ENCODE measurements around the gene ADAMTSL4.
"Not testable (repeated sequence)": the region's sequence is repeated elsewhere in the genome, so short reads cannot be mapped to it uniquely, and the experiment has no call there.

The ADAMTSL4 gene

DNA sequence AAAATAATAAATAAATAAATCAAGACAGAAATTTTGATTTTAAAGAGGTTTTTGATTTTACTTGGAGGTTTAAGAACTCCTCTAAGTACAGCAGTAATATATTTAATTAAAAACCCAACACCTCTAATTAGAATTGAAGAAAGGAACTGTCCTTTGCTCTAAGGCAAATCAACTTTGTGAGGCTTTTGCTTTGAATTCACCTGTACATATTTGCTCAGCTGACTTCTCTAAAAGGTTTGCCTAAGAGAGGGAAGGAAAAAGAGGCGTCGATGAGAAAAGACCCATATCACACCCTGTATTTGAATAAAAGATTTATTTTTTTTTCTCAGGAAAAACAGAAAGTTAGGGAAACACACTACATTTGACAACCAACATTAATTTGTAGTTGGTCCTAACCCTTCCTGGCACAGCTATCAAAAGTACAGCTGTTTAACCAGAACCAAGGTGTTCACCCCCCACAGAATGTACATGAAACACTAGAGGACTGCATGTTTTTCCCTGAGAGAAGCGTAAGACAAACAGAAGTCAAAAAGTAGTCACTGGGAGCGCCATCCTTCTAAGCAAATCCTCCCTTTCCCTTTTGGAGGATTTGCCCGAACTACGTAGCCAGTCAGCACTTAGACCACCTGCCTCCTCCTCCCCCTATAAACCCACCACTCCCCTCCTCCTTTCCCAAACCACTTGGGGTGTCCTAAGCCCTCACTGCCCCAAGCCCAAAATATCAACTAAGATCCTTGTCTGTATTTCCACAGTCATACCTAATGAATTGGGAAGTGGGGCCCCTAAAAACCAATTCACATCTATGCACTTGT is 25.3 kb downstream of the ADAMTSL4 start:
- Mint-ChIP-seq H3K4me1 (peaks cover 54% of the 10 kb centered on the region), H3K36me3 (peaks cover 90% of the 10 kb centered on the region), H3K4me3 (peak overlapping the region; percentile 96), H3K27me3 (no peaks in the 10 kb centered on the region), H3K27ac (peak overlapping the region; percentile 96), H3K9me3 (no peaks in the 10 kb centered on the region)
- CTCF ChIA-PET = interaction anchor here (1.3 to 13.1 kb wide), 2 partner anchors 11 to 48 kb away, joined by 3 to 221 read pairs; no protein-coding TSS in a partner anchor
- no peak for DNase-seq

DNA sequence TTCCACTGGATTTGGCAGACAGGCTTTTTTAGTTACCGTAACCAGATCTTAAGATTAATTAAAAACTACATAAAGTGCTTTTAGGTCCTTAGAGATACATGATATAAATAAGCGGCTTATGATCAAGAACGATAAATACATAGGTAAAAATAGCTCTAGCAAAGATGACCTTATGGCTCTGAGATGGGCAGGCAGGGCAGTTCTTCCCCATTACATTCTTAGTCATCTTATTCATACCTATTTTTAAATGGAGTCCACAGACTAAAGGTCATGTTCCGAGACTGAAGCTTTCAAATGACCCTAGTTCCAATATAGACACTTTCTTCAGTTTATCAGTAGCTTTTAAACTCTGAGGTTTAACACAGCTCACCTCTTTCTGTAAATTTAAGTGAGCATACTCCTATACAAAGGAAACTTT is 25.9 kb downstream of the ADAMTSL4 start:
- Mint-ChIP-seq H3K4me3 (peak overlapping the region; percentile 96), H3K27me3 (no peaks in the 10 kb centered on the region), H3K36me3 (peaks cover 84% of the 10 kb centered on the region), H3K27ac (peak overlapping the region; percentile 96), H3K4me1 (peaks cover 51% of the 10 kb centered on the region), H3K9me3 (no peaks in the 10 kb centered on the region)
- CTCF ChIA-PET = interaction anchor here (1.3 to 13.1 kb wide), 2 partner anchors 12 to 47 kb away, joined by 3 to 221 read pairs; no protein-coding TSS in a partner anchor
- no peak for DNase-seq

DNA sequence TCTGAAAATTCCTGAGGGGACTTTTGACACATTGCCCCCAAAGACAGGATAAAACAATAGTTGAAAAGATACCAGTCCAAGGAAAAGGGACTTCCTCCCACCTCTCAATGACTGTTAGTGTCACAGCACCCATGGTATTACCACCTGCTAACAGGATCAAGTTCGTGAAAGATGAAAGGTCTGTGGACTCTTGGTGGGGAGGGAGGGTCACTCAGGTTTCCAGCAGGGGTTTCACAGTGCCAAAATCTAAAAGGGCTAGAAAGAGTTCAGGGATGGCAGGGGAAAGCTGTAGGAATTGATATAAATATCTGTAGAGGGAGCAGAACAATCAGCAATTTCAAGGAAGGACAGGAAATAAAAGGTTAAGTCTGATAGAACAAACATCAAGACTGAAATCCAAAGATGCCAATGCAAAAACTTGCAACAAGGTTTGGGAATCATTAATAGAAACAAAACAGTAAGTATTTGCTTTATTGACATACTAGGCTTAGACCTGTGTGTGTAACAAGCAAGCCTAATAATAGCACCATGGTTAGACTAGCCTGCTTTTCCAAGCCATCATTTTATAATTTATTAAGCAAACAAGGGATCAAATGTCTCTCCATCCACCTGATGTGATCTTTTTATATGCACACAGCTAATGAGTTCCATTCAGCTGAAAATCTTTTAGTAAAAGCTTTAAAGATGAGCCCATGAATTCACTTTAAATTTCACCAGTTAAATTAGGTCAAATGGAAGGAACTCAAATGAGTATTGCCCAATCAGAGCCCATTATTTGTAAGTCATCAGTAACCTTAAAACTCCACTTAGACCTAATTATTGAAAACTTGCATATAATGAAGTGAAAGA is 26.5 kb downstream of the ADAMTSL4 start:
- peaks cover 79% of the 10 kb centered on the region for H3K36me3 Mint-ChIP-seq
- DNase-seq = no peak

GRCh38 chr1:150576367-150576711 is 27.1 kb downstream of the ADAMTSL4 start:
- Mint-ChIP-seq H3K27ac (peak overlapping the region; percentile 96), H3K36me3 (peaks cover 73% of the 10 kb centered on the region), H3K27me3 (no peaks in the 10 kb centered on the region), H3K4me1 (peaks cover 50% of the 10 kb centered on the region), H3K4me3 (peak overlapping the region; percentile 96), H3K9me3 (no peaks in the 10 kb centered on the region)
- DNase-seq = no peak
- CTCF ChIA-PET = interaction anchor here (1.3 to 13.1 kb wide), 3 partner anchors 13 to 44 kb away, joined by 3 to 221 read pairs (median 36); no protein-coding TSS in a partner anchor

More for the DNA sequence above, 26.5 kb downstream of the ADAMTSL4 start:
- H3K27me3 Mint-ChIP-seq = no peaks in the 10 kb centered on the region
- peak overlapping the region; percentile 96 for H3K4me3 Mint-ChIP-seq
- peak overlapping the region; percentile 96 for H3K27ac Mint-ChIP-seq
- H3K4me1 Mint-ChIP-seq = peaks cover 51% of the 10 kb centered on the region
- H3K9me3 Mint-ChIP-seq = no peaks in the 10 kb centered on the region
- CTCF ChIA-PET = interaction anchor here (1.3 to 13.1 kb wide), 3 partner anchors 12 to 45 kb away, joined by 3 to 221 read pairs (median 36); no protein-coding TSS in a partner anchor

DNA sequence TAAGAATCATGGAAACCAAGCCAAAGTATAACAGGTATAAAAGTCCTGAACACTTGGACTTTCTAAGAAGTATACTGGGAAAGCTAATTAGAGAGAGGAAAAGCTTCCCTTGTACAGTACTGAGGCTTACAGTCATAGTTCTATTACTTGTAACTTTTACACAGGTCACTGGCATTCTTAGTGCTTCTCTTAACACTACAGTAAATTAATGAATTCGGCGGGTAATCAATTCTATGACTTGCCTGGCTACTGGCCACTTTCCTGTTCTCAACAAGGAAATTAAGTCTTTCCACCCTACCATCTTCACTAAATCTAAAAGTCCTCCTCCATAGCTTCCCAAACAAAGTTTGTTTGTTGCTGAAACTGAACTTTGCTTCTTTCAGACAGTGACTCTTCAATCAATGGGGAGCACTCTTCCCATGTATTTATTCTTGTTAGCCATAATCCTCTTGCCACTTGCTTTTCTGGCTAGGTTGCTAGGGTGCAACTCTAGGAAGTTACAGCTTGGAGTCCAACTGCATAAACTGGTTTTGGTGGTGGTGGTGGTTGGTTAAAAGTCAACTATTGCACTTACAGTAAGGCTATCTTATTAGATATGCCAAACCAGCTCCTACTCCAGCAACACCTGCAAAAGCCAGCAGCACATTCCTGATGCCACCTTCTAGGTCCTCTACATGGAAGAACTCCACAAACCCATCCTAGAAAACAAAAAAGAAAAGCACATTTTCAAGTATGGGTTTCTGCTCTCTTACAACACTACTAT is 27.8 kb downstream of the ADAMTSL4 start:
- peaks cover 70% of the 10 kb centered on the region for H3K36me3 Mint-ChIP-seq
- no peaks in the 10 kb centered on the region for H3K9me3 Mint-ChIP-seq
- CTCF ChIA-PET = interaction anchor here (1.3 to 13.1 kb wide), 3 partner anchors 13 to 44 kb away, joined by 3 to 221 read pairs (median 36); no protein-coding TSS in a partner anchor

DNA sequence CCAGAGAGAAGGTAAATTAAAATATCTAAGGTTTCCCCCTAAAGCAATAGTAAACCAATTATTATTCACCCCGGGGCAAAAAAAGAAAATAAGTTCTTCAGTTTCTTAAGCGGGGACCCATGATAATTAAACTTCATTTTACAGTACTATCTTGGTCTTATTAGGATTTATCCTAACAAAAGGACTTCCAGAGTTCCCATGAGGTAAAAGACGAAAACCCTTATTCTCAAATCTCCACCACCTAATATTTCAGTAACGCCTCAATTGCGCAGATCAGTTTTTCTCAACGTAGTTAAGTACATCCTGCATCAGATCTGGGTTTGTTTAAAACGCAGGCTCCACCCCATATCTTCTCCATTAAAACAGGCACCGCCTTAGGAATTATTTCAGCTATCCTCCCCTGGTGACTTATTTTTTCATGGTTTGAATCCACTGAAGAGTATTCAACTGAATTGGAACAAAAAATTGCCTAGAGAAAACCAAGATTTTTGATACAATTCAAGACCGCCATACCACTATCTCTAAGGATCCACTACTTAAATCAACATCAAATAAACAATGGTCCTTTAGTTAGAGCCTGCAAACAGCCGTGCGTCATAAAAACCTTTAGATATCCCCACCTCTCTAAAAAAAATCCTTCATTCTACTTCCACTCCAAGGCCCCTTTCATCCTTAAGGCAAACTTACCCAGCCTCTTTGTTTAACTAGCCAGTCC is 28.5 kb downstream of the ADAMTSL4 start:
- Mint-ChIP-seq H3K27me3 (no peaks in the 10 kb centered on the region), H3K36me3 (peaks cover 64% of the 10 kb centered on the region), H3K4me1 (peaks cover 42% of the 10 kb centered on the region), H3K4me3 (peak overlapping the region; percentile 96), H3K9me3 (no peaks in the 10 kb centered on the region), H3K27ac (peak overlapping the region; percentile 96)
- CTCF ChIA-PET = interaction anchor here (5.7 to 13.1 kb wide), 2 partner anchors 14 to 43 kb away, joined by 36 to 221 read pairs; no protein-coding TSS in a partner anchor
- DNase-seq = no peak

More for the DNA sequence above, 27.8 kb downstream of the ADAMTSL4 start:
- DNase-seq = no peak
- H3K4me1 Mint-ChIP-seq = peaks cover 45% of the 10 kb centered on the region
- H3K27ac Mint-ChIP-seq = peak overlapping the region; percentile 96
- H3K27me3 Mint-ChIP-seq = no peaks in the 10 kb centered on the region
- peak overlapping the region; percentile 96 for H3K4me3 Mint-ChIP-seq

GRCh38 chr1:150578272-150579109 is 29.3 kb downstream of the ADAMTSL4 start:
- H3K9me3 Mint-ChIP-seq = no peaks in the 10 kb centered on the region
- peak; percentile 59 for DNase-seq
- H3K4me1 Mint-ChIP-seq = peaks cover 34% of the 10 kb centered on the region
- H3K27me3 Mint-ChIP-seq = no peaks in the 10 kb centered on the region
- peak overlapping the region; percentile 96 for H3K4me3 Mint-ChIP-seq
- peak overlapping the region; percentile 96 for H3K27ac Mint-ChIP-seq
- peaks cover 56% of the 10 kb centered on the region for H3K36me3 Mint-ChIP-seq
- CTCF ChIA-PET = interaction anchor here (1.5 to 13.1 kb wide), 4 partner anchors 8 to 42 kb away, joined by 4 to 221 read pairs (median 22); no protein-coding TSS in a partner anchor

DNA sequence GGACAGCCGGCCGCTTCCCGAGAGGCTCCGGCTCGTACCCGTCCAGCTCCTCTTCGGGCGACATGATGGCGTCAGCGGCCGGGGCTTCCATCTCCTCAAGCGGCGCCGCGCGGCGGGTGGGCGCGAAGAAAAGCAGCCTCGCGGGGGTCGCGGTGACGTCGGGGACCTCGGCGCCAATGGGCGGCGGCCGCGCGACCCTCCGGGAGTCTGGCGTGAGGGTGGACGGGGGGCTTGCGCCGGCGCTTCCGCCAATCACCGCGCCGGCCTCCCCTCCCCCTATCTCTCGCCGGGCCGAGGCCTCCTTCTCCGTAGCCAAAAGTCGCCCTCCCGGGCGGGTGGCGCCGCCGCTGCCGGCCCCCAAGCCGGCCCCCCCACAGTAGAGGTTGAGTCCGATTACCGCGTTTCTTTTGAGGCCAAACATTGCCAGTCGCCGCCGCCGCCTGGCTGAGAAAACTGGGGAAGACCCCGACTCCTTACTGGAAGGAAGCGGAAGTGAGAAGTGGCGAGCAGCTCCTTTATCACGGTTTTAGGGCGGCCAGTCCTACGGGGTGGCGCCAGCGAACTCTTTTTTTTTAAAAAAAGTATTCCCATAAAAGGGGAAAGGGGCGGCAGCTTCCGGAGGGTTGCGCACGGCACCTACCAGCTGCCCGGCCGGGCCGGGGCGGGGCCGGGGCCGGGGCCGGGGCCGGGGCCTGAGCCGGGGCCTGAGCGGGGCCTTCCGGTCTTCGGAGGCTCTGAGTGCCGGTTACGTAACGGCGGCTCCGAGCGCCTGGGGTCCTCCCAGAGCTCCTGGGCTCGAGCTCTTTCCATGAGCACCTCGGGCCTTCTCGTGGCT is 30.1 kb downstream of the ADAMTSL4 start, which contains the start of gene MCL1:
TSS of gene MCL1 (minus strand) at position 501 of the 835 bp plus-strand sequence. CDS start at position 421, 80 bp downstream.
- Mint-ChIP-seq H3K9me3 (no peaks in the 10 kb centered on the region), H3K4me1 (peaks cover 29% of the 10 kb centered on the region), H3K27me3 (no peaks in the 10 kb centered on the region), H3K36me3 (peaks cover 49% of the 10 kb centered on the region), H3K27ac (peak within 1 kb of the TSS; percentile 96), H3K4me3 (peak within 1 kb of the TSS; percentile 96)
- CTCF ChIA-PET = interaction anchor here (0.9 to 13.1 kb wide), 10 partner anchors 9 to 343 kb away, joined by 3 to 221 read pairs (median 4); partner anchors contain the start of gene ENSA
- DNase-seq = peak; percentile 94

DNA sequence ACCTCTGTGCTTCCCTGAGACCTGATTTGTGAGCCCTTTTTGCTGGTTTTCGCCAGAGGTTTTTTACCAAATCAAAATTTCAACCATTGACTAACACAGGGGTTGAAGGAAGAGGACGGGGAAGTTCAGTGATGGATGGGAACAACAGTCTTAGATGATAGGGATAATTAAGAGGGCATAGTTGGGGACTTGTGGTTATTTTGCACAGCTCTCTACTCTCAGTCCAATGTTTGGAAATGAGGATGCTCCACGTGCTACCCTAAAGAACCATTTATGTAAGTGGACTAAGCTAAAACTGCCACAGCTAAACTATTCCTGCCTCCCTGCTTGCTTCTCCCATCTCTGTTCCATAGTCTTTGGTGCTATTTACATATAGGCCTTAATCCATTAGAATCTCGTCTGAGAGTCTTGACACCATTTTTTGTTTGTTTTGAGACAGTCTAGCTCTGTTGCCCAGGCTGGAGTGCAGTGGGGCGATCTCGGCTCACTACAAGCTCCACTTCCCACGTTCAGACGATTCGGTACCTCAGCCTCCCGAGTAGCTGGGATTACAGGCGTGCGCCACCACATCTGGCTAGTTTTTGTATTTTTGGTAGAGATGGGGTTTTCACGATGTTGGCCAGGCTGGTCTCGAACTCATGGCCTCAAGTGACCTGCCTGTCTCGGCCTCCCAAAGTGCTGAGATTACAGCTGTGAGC is 30.9 kb downstream of the ADAMTSL4 start:
- peak overlapping the region; percentile 79 for H3K4me3 Mint-ChIP-seq
- H3K36me3 Mint-ChIP-seq = peaks cover 42% of the 10 kb centered on the region
- DNase-seq = no peak
- CTCF ChIA-PET = interaction anchor here (0.9 to 13.1 kb wide), 11 partner anchors 10 to 342 kb away, joined by 3 to 221 read pairs (median 4); partner anchors contain the start of gene ENSA
- peak overlapping the region; percentile 96 for H3K27ac Mint-ChIP-seq
- H3K4me1 Mint-ChIP-seq = peaks cover 21% of the 10 kb centered on the region
- no peaks in the 10 kb centered on the region for H3K27me3 Mint-ChIP-seq
- no peaks in the 10 kb centered on the region for H3K9me3 Mint-ChIP-seq

DNA sequence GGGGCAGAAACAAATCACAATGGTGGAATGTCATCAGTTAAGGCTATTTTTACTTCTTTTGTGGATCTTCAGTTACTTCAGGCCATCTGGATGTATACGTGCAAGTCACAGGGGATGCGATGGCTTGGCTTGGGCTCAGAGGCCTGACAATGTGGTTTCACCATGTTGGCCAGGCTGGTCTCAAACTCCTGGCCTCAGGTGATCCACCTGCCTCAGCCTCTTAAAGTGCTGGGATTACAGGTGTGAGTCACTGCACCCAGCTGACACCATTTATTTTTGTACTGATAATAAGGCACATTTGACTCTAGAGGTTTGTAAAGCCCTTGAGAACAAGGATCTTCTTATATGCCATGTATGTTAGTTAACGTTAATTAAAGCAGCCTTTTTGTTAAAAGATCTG is 31.8 kb downstream of the ADAMTSL4 start:
- CTCF ChIA-PET = interaction anchor here (1.5 to 13.1 kb wide), 3 partner anchors 17 to 43 kb away, joined by 4 to 221 read pairs (median 36); no protein-coding TSS in a partner anchor

DNA sequence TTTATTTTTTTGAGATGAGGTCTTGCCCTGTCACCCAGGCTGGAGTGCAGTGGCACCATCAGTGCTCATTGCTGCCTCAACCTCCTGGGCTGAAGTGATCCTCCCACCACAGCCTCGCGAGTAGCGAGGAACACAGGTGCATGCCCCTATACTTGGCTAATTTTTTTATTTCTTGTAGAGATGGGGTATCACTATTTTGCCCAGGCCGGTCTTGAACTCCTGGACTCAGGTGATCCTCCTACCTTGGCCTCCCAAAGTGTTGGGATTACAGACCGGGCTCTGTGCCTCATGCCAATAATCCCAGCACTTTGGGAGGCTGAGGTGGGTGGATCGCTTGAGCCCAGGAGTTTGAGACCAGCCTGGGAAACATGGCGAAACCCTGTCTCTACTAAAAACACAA is 32.2 kb downstream of the ADAMTSL4 start:
- peaks cover 19% of the 10 kb centered on the region for H3K4me1 Mint-ChIP-seq
- H3K4me3 Mint-ChIP-seq, H3K27me3 Mint-ChIP-seq, H3K9me3 Mint-ChIP-seq, H3K27ac Mint-ChIP-seq, DNase-seq: not testable (repeated sequence)
- peaks cover 31% of the 10 kb centered on the region for H3K36me3 Mint-ChIP-seq
- CTCF ChIA-PET = interaction anchor here (13.1 kb wide), 1 partner anchor 18 kb away, joined by 221 read pairs; no protein-coding TSS in a partner anchor

More for the DNA sequence above, 31.8 kb downstream of the ADAMTSL4 start:
- H3K36me3 Mint-ChIP-seq = peaks cover 35% of the 10 kb centered on the region
- H3K27ac Mint-ChIP-seq = peak overlapping the region; percentile 96
- not testable (repeated sequence) for H3K9me3 Mint-ChIP-seq, DNase-seq, H3K27me3 Mint-ChIP-seq
- peak overlapping the region; percentile 79 for H3K4me3 Mint-ChIP-seq
- peaks cover 21% of the 10 kb centered on the region for H3K4me1 Mint-ChIP-seq

All from activated naive CD4-positive, alpha-beta T cell treated with anti-CD3 and anti-CD28 coated beads, Interleukin-2, amount 10 ng/mL, durations not matched to agents 7 days and 5 days (primary cell).